Stimulated activated CD4-positive, alpha-beta T cell treated with anti-CD3 and anti-CD28 coated beads, Interleukin-4, amount 100 ng/mL, for 24 hours (primary cell): ENCODE measurements around the gene COG2.
"Not testable (repeated sequence)": the region's sequence is repeated elsewhere in the genome, so short reads cannot be mapped to it uniquely, and the experiment has no call there.

Source experiments
- DNase-seq: peaks from one replicate; pipeline ENCODE4 v3.0.0-alpha.2; 2020

Gene COG2

DNA sequence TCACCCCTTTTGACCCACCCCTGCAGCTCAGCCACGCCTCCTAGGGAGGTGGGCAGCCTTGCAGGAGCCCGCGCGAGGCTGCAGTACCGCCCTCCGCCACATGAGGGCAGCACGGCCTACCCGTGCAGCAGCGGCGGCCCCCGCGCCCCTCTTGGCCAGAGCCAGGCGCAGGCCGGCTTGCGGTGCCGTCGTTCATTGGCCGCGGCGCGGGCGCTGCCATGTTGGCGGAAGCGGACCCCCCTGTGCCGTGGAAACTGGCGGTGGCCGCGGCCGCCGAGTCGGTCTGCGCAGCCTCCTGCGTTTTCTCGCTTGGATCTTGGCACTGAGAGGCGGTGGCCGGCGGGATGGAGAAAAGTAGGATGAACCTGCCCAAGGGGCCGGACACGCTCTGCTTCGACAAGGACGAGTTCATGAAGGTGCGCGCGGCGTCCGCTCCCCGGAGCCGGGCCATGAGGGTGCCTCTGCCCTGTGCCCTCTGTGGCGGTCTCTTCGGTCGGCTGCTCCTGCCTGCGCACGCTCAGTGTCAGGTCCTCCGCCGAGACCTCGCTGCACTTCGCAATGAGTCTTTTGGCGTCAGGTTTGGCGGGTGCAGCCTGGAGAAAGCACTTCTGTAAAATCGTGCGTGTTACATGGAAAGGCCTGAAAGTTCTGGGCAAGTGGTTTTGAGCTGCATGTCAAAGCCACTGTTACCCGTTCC lies at the start of gene COG2:
Gene COG2, plus strand, starts transcription at position 219 of the 697 bp plus-strand sequence. Its CDS starts 126 bp downstream, at position 345.
- peak; percentile 97 for DNase-seq

- no peak for DNase-seq
These were observed 49.4 kb upstream of the COG2 start for GRCh38 chr1:230592848-230593414.

DNA sequence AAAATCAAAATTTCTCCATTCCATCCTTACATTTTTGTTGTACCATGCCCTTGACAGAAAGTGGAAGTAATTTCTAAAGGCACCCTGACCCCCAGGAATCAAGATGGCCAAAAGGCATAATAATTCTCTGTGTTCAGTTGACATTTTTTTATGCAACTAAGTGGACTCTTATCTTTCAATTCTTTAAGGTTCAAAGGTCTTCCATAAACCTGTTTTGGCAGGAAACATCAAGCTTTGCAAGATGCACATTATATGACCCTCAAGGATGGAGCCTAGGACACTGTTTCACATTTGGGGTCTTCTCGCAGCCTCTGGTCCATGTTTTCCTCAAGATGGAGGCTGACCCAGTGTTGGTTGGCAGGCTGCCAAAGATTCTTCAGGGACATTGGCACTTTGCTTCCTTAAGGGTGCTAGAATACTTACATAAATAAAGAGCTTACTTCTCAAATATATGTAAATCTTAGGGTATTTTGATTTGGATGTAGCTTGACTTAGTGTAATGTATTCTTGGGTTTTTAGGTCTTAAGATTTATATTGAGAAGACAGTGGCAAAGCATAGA lies 48.0 kb upstream of the COG2 start:
- DNase-seq = no peak

DNA sequence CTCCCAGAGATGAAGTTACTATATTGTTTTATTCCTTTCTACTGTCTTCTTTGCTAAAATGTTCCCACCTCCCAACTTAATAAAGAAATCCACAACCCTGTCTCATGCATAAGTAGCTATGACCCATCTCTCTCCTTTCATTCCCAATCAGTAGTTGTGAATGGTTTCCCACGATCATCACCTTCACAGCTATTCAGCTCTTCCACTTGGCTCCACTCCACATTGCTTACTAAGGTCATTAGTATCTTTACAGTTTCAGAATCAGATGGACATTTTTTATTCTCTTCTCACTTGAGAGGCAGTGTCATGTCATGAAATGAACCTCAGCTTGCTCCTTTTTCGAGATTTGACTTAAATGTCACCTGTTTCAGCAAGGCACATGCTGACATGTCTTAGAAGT lies 47.1 kb upstream of the COG2 start:
- DNase-seq = no peak

DNA sequence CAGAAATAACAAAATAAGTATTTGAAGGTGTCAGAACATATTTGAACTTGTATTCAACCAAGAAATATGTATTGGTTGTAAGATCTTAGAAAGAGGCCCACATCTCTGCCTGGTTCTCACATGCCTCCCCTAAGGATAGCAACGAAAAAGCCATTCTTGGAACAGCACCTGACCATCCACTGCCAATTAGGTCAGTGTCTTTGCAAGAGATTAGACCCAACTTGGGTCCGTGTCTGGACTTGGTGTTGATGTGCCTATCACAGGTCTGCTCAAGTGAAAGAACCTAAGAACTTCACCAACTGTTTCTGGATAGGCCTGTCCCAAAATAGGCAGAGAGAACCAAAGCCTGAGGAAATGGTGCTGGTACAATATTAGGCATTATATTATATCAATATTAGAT lies 46.0 kb upstream of the COG2 start:
- no peak for DNase-seq

DNA sequence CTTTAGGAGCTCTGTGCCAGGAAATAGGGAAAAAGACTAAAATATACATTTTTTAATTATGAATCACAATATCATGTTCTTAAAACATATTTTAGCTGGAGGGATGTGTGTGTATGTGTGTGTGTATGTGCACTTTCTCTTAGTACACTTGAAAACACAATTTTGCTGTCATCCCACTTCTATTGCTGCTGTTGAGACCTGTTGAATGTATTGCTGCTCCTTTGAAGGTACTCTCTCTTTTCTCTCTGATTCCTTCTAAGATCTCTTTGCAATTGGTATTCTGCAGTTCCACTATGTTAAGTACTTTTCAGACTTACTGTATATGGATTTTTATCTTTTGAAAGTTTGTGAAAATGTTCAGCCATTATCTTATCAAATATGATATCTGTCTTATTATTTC lies 43.5 kb upstream of the COG2 start:
- no peak for DNase-seq

GRCh38 chr1:230599926-230600656 lies 42.2 kb upstream of the COG2 start:
- DNase-seq = no peak

DNA sequence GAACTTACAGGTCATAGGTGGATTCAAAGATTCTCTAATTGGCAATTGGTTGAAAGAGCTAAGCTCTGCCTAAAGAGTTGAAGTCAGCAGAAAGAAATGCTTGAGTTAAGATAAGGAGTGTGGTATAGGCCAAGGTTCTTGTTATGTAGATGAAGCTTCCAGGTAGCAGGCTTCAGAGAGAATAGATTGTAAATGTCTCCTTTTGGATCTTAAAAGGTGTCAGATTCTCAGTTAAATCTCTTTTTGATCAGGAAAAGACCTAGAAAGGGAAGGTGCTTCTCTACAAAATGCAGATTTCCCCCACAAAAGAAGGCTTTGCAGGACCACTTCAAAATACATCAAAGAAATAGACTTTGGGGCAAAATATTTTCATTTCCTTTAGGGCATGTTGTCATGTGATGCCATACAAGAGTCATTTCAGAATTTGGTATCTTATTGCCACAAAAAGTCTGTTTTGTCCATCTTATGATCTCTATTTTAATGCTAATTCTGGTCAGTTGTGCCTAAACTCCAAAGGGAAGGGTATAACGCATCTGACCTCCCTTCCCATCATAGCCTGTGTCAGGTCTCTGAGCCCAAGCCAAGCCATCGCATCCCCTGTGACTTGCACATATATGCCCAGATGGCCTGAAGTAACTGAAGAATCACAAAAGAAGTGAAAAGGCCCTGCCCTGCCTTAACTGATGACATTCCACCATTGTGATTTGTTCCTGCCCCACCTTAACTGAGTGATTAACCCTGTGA lies 41.5 kb upstream of the COG2 start:
- DNase-seq = not testable (repeated sequence)

- DNase-seq = no peak
These were observed 33.1 kb upstream of the COG2 start for GRCh38 chr1:230609208-230609607.

GRCh38 chr1:230610589-230610988 lies 31.7 kb upstream of the COG2 start:
- DNase-seq = no peak

DNA sequence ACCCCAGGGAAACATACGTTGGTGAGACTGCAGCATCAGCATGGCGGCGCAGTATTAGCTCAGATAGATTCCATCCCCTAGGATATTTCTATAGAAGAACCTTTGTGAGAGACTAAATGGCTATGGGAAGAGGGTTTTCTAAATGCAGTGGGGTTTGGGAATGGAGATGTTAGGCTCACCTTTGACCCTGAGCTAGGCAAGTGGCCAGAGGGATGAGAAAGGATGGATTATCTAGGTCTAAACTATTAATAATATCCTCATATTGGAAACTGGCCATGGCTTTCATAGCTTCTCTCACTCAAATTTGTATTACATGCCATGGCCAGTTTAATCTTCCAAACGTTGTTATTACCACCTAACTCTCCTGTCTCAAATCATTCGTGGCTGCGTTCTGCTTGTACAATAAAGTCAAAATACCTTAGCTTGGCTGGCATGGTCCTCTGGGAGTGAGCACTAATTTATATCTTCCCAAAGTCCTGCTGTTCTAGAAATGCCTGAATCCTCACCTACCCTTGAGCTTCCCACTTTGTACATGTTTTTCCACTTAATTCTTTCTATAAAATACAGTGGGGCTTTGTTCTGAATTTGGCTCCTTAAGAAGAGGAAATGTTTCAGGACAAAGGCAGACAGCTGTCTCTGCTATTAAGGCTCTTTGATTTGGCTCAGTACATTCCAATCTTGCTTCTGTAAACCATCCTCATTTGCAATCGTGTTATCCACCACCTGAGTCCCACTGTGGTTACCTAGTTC lies 31.0 kb upstream of the COG2 start:
- DNase-seq = no peak

DNA sequence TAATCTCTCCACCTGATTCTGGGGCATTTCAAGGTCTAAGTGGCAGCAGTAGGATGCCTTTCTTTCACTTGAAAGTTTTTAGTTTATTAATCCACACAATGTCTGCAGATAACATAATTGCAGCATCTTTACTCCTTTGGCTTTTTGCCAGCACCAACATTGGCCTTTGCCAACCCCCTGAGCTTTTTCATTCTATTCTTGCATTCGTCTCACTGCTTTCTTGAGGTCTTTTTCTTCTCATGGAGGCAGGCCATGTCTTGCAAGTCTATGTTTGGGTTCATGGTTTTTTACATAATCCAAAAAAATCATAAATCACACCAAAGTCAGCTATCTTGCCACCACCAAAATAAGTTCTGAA lies 30.4 kb upstream of the COG2 start:
- no peak for DNase-seq

DNA sequence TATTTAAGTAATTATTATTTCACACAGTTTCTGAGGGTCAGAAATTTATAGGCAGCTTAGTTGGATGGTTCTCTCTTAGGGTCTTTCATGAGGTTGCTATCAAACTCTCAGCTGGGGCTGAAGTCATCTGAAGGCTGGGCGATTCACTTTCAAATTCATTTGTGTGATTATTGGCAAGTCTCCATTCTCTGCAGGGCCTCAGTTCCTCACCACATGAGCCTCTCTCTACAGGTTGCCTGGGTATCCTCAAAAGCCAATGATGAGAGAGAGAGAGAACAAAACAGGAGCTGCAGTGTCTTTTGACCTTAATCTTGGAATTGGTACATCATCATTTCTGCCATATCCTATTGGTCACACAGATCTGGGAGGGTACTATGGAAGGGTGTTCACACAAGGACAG lies 29.6 kb upstream of the COG2 start:
- DNase-seq = no peak

GRCh38 chr1:230614121-230614520 lies 28.2 kb upstream of the COG2 start:
- DNase-seq = no peak

- no peak for DNase-seq
These were observed 23.7 kb upstream of the COG2 start for GRCh38 chr1:230618537-230618936.

DNA sequence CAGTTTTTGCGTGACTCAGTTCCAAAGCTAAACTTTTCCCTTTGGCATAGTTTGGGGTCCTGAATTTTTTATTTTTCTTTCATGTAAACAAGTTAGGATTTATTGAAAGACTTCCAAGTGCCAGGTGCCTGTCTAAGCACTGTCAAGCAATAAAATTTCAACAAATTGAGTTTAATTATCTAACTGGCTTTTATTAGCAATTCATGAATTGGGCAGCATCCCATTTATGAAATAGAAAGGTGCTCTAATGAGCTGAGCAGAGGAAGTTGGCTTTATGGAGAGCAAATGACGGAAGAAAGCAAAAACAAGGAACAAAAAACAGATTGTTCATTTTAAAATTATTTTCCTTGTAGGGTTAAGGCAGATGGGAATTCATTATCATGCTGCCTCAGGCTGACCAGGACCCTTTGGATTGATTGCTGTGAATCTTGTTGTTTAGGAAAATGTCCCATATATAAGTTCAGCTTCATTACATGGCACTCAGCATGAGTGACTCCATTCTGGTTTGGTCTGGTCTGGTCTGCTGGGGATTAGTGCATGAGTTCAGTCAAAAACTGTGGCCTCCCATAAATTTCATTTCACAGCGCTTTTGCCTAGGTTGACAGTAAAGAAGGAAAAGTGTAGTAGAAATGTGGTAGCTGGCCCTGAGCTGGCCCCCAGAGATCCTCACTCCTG lies 21.5 kb upstream of the COG2 start:
- no peak for DNase-seq

GRCh38 chr1:230621324-230622030 lies 20.8 kb upstream of the COG2 start:
- DNase-seq = no peak

DNA sequence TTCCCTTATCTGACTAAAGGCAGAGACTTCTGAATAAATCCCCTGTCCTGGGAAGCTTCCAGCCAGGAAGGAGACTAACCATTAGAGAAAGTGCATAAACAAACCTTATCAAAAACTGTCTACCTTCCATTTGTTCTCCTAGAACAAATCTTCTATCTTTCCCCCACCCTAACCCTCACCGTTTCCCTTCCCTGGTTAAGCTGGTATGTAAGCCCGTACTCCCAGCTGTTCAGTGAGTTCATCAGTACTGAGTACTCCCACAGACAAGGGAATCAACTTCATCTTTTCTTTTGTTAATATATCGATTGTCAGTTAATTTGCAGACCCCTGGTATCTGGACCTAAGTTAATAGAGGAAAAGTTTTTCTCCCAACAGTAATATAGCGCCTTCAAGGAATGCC lies 20.1 kb upstream of the COG2 start:
- DNase-seq = no peak

- no peak for DNase-seq
These were observed 18.1 kb upstream of the COG2 start for GRCh38 chr1:230624097-230624713.

GRCh38 chr1:230626232-230626631 lies 16.0 kb upstream of the COG2 start:
- DNase-seq = no peak

- DNase-seq = no peak
These were observed 14.5 kb upstream of the COG2 start for GRCh38 chr1:230627767-230628166.
